ENCODE measurements around the gene IL12B.
"Not testable (repeated sequence)": the region's sequence is repeated elsewhere in the genome, so short reads cannot be mapped to it uniquely, and the experiment has no call there.

The IL12B gene

GRCh38 chr5:159290741-159291140 is 39.5 kb downstream of the IL12B start:
- DNase-seq (ENCODE audit: low read depth) = no peak

- DNase-seq (ENCODE audit: low read depth) = peak; percentile 49
These were observed 43.8 kb downstream of the IL12B start for GRCh38 chr5:159286420-159287035.

- DNase-seq (ENCODE audit: low read depth) = no peak
These were observed 55.6 kb downstream of the IL12B start for GRCh38 chr5:159274676-159275075.

GRCh38 chr5:159273923-159274322 is 56.4 kb downstream of the IL12B start:
- no peak for DNase-seq (ENCODE audit: low read depth)

- DNase-seq (ENCODE audit: low read depth) = no peak
These were observed 60.6 kb downstream of the IL12B start for GRCh38 chr5:159269723-159270122.

GRCh38 chr5:159266764-159267163 is 63.5 kb downstream of the IL12B start:
- not testable (repeated sequence) for DNase-seq (ENCODE audit: low read depth)
